ENCODE measurements around the gene SSTR3. TPM values are rescaled to one million over a fixed set of nuclear protein-coding genes. Genes with fewer than 3 reads are reported as not detected.
A peak's percentile ranks its signal among the peaks of the same experiment; 100 is the strongest.

Gene SSTR3
- total RNA-seq, 4 donors from 2014 or later = not detected

DNA sequence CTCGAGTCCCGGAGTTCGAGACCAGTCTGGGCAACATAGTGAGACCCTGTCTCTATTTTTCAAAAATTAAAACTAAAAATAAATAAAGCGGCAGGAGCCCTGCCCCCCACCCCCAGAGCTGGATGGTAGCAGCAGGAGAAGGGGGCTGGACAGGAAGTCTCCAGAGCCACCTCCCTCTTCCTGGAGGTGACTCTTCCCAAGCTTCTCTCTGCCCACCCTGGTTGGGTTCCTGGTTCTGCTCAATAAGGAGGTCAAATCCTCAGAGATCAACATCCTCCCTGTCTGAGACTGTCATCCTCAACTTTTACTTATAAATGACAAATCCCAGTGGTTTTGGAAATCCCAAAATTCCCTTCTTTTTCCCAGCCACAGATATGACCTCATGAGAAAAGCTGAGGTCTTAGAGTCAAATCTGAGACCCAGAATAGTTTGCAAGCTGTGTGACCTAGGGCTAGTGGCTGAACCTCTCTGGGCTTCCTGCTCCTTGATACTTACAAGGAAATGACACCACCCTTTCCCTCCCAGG lies 25.2 kb downstream of the SSTR3 start:
- Histone ChIP-seq H3K36me3 (peaks cover 0 to 6% (median under 1%) of the 10 kb centered on the region in 4 donors), H3K9me3 (no peaks in the 10 kb centered on the region), H3K4me3 (peak overlapping the region in 3 of 4 donors; percentile 14 to 43 (median 38)), H3K4me1 (peaks cover 35 to 48% (median 36%) of the 10 kb centered on the region in 4 donors), H3K27me3 (no peaks in the 10 kb centered on the region), H3K27ac (replicated peaks in 1 of 4) (peak overlapping the region; percentile 70 to 84 (median 77))
- TF ChIP-seq CTCF (IDR thresholded peaks at IDR 0.05) (no peak), EP300 (IDR thresholded peaks at IDR 0.05) (no peak), POLR2AphosphoS5 (IDR thresholded peaks at IDR 0.05) (no peak), POLR2A (IDR thresholded peaks at IDR 0.05; ENCODE audit: low read depth) (no peak)
- DNase-seq (ENCODE audit: extremely low spot score) = no peak
- WGBS = 56% methylated on average over 4 of the region's 4 CpGs
- intact Hi-C loops (cut with DNase I) = loop anchor here (5.0 kb wide), 1 partner anchor 410 kb away; the partner anchor contains the start of gene IFT27

- no peak for DNase-seq (ENCODE audit: extremely low spot score)
- Histone ChIP-seq H3K9me3 (no peaks in the 10 kb centered on the region), H3K27ac (replicated peaks in 1 of 4) (peak overlapping the region; percentile 70 to 84 (median 77)), H3K27me3 (no peaks in the 10 kb centered on the region), H3K36me3 (peaks cover 0 to 6% (median 2%) of the 10 kb centered on the region in 4 donors), H3K4me3 (no peak overlapping the region), H3K4me1 (peaks cover 35 to 48% (median 36%) of the 10 kb centered on the region in 4 donors)
- intact Hi-C loops (cut with DNase I) = loop anchor here (5.0 kb wide), 1 partner anchor 409 kb away; the partner anchor contains the start of gene IFT27
- TF ChIP-seq CTCF (IDR thresholded peaks at IDR 0.05) (no peak), POLR2A (IDR thresholded peaks at IDR 0.05; ENCODE audit: low read depth) (no peak), POLR2AphosphoS5 (IDR thresholded peaks at IDR 0.05) (no peak), EP300 (IDR thresholded peaks at IDR 0.05) (no peak)
- WGBS = 75% methylated on average over 9 of the region's 9 CpGs
Observed at GRCh38 chr22:37186228-37186996, 25.9 kb downstream of the SSTR3 start.

GRCh38 chr22:37185646-37186227 lies 26.5 kb downstream of the SSTR3 start:
- H3K4me3 ChIP-seq = no peak overlapping the region
- peaks cover 35 to 48% (median 36%) of the 10 kb centered on the region in 4 donors for H3K4me1 ChIP-seq
- H3K27me3 ChIP-seq = no peaks in the 10 kb centered on the region
- peaks cover 0 to 6% (median 2%) of the 10 kb centered on the region in 4 donors for H3K36me3 ChIP-seq
- 86% methylated on average over 12 of the region's 13 CpGs for WGBS
- no peak for TF ChIP-seq EP300 (IDR thresholded peaks at IDR 0.05)
- TF ChIP-seq POLR2AphosphoS5 (IDR thresholded peaks at IDR 0.05) = no peak
- TF ChIP-seq CTCF (IDR thresholded peaks at IDR 0.05) = no peak
- TF ChIP-seq POLR2A (IDR thresholded peaks at IDR 0.05; ENCODE audit: low read depth) = no peak
- DNase-seq (ENCODE audit: extremely low spot score) = no peak
- H3K9me3 ChIP-seq = no peaks in the 10 kb centered on the region
- no peak overlapping the region for H3K27ac ChIP-seq (replicated peaks in 1 of 4)
- intact Hi-C loops (cut with DNase I) = loop anchor here (5.0 kb wide), 1 partner anchor 408 kb away; the partner anchor contains the start of gene IFT27

- Histone ChIP-seq H3K4me3 (no peak overlapping the region), H3K4me1 (peaks cover 35 to 41% (median 36%) of the 10 kb centered on the region in 4 donors), H3K27me3 (no peaks in the 10 kb centered on the region), H3K9me3 (no peaks in the 10 kb centered on the region), H3K36me3 (peaks cover 0 to 6% (median 2%) of the 10 kb centered on the region in 4 donors), H3K27ac (replicated peaks in 1 of 4) (no peak overlapping the region)
- no peak for DNase-seq (ENCODE audit: extremely low spot score)
- intact Hi-C loops (cut with DNase I) = loop anchor here (5.0 kb wide), 1 partner anchor 408 kb away; the partner anchor contains the start of gene IFT27
- TF ChIP-seq POLR2A (IDR thresholded peaks at IDR 0.05; ENCODE audit: low read depth) (no peak), CTCF (IDR thresholded peaks at IDR 0.05) (no peak), POLR2AphosphoS5 (IDR thresholded peaks at IDR 0.05) (no peak), EP300 (IDR thresholded peaks at IDR 0.05) (no peak)
- 100% methylated on average over 8 of the region's 18 CpGs for WGBS
Observed at GRCh38 chr22:37184816-37185541, 27.3 kb downstream of the SSTR3 start.
